ENCODE data around the gene RALGPS1.

GRCh38 chr9:127267793-127268525, 353.4 kb downstream of the RALGPS1 start:
- TF ChIP-seq CTCF (IDR thresholded peaks at IDR 0.05 in 4 of 5, conservative IDR thresholded peaks at IDR 0.05 in 1 of 5) (no peak), POLR2A (IDR thresholded peaks at IDR 0.05) (no peak)

Measured in gastrocnemius medialis (tissue), 4 donors.